HepG2 (cell line): ENCODE results near the gene CAPZB. TPM values are rescaled to one million over a fixed set of nuclear protein-coding genes. Genes with fewer than 3 reads are reported as not detected.

Source experiments
- DMTF1 ChIP-seq: sonication (generic); formaldehyde crosslinking; IDR thresholded peaks from 2 replicates; pipeline ENCODE4 v1.4.0; 2020; ENCODE audit warnings: mild to moderate bottlenecking, missing genetic modification reagents
- EP300 ChIP-seq, 3 experiments: sonication (generic) in 1 of 3; formaldehyde crosslinking in 1 of 3; IDR thresholded peaks; 2 replicates each; pipeline versions ENCODE4 v1.5.1 to v1.6.1; 2011 to 2020; ENCODE audit warnings: low read depth in 2 of 3, low read length in 2 of 3, borderline replicate concordance in 1 of 3, improper control_type of control experiment in 1 of 3, mild to moderate bottlenecking in 1 of 3, missing genetic modification reagents in 1 of 3, moderate library complexity in 1 of 3
- JDP2 ChIP-seq: sonication (generic); formaldehyde crosslinking; IDR thresholded peaks from 2 replicates; pipeline ENCODE4 v1.8.1; 2022; ENCODE audit warnings: missing genetic modification reagents, borderline replicate concordance
- JUNB ChIP-seq: sonication (generic); formaldehyde crosslinking; IDR thresholded peaks from 2 replicates; pipeline ENCODE4 v1.8.0; 2022; ENCODE audit warnings: missing genetic modification reagents, mild to moderate bottlenecking, borderline replicate concordance
- MTA1 ChIP-seq: sonication (generic); formaldehyde crosslinking; IDR thresholded peaks from 2 replicates; pipeline ENCODE4 v1.4.0; 2020; ENCODE audit warnings: missing genetic modification reagents, mild to moderate bottlenecking, borderline replicate concordance
- NONO ChIP-seq, 2 experiments: fragments of 450-650 bp in 1 of 2; sonication (generic) in 1 of 2; formaldehyde crosslinking in 1 of 2; IDR thresholded peaks in 1 of 2; conservative IDR thresholded peaks in 1 of 2; 2 replicates each; pipeline versions ENCODE4 v1.6.1 to v1.8.0; 2017 to 2022; ENCODE audit warnings: mild to moderate bottlenecking in 1 of 2, missing genetic modification reagents in 1 of 2, moderate library complexity in 1 of 2
- NR0B2 ChIP-seq: sonication (generic); formaldehyde crosslinking; IDR thresholded peaks from 2 replicates; pipeline ENCODE4 v1.4.0; 2020; ENCODE audit warnings: mild to moderate bottlenecking, missing genetic modification reagents
- PPARG ChIP-seq: conservative IDR thresholded peaks from 2 replicates; pipeline ENCODE4 v1.6.1; 2016; ENCODE audit warnings: missing biosample characterization, missing genetic modification reagents
- REXO4 ChIP-seq: sonication (generic); formaldehyde crosslinking; IDR thresholded peaks from 2 replicates; pipeline ENCODE4 v1.8.0; 2022; ENCODE audit warnings: missing genetic modification reagents, mild to moderate bottlenecking, borderline replicate concordance
- RXRB ChIP-seq: IDR thresholded peaks from 2 replicates; pipeline ENCODE4 v1.6.1; 2016; ENCODE audit warnings: borderline replicate concordance, missing genetic modification reagents, missing compliant biosample characterization
- SKIL ChIP-seq: sonication (generic); formaldehyde crosslinking; IDR thresholded peaks from 2 replicates; pipeline ENCODE4 v1.8.0; 2022; ENCODE audit warnings: missing genetic modification reagents, mild to moderate bottlenecking, moderate library complexity, borderline replicate concordance
- THAP8 ChIP-seq: sonication (generic); formaldehyde crosslinking; IDR thresholded peaks from 2 replicates; pipeline ENCODE4 v1.5.1; 2020; ENCODE audit warnings: missing genetic modification reagents, mild to moderate bottlenecking, borderline replicate concordance
- ZFP90 ChIP-seq: sonication (generic); formaldehyde crosslinking; IDR thresholded peaks from 2 replicates; pipeline ENCODE4 v1.8.0; 2022; ENCODE audit warnings: missing genetic modification reagents, mild to moderate bottlenecking, inconsistent platforms, borderline replicate concordance
- ZMYM4 ChIP-seq: sonication (generic); formaldehyde crosslinking; IDR thresholded peaks from 2 replicates; pipeline ENCODE4 v1.8.1; 2023; ENCODE audit warnings: mild to moderate bottlenecking, missing genetic modification reagents
- ZNF136 ChIP-seq: sonication (generic); formaldehyde crosslinking; IDR thresholded peaks from 2 replicates; pipeline ENCODE4 v1.8.1; 2022; ENCODE audit warnings: low read depth, mild to moderate bottlenecking, moderate library complexity, missing genetic modification reagents
- ZNF333 ChIP-seq: sonication (generic); formaldehyde crosslinking; IDR thresholded peaks from 2 replicates; pipeline ENCODE4 v1.4.0; 2020; ENCODE audit warnings: mild to moderate bottlenecking, missing genetic modification reagents, borderline replicate concordance
- ZNF382 ChIP-seq: sonication (generic); formaldehyde crosslinking; IDR thresholded peaks from 2 replicates; pipeline ENCODE4 v1.5.0; 2020; ENCODE audit warnings: missing genetic modification reagents, mild to moderate bottlenecking, borderline replicate concordance
- ZNF496 ChIP-seq: sonication (generic); formaldehyde crosslinking; IDR thresholded peaks from 2 replicates; pipeline ENCODE4 v1.8.1; 2023; ENCODE audit warnings: mild to moderate bottlenecking, moderate library complexity, missing genetic modification reagents; ENCODE audit not compliant: insufficient replicate concordance
- ZNF546 ChIP-seq: sonication (generic); formaldehyde crosslinking; conservative IDR thresholded peaks from 2 replicates; pipeline ENCODE4 v1.8.1; 2023; ENCODE audit warnings: mild to moderate bottlenecking, missing genetic modification reagents
- ZNF558 ChIP-seq: sonication (generic); formaldehyde crosslinking; IDR thresholded peaks from 2 replicates; pipeline ENCODE4 v1.9.0; 2022; ENCODE audit warnings: mild to moderate bottlenecking, missing genetic modification reagents, borderline replicate concordance
- ZNF883 ChIP-seq: sonication (generic); formaldehyde crosslinking; IDR thresholded peaks from 2 replicates; pipeline ENCODE4 v1.5.1; 2020; ENCODE audit warnings: mild to moderate bottlenecking, missing genetic modification reagents; ENCODE audit errors: not compliant biosample characterization
- polyA plus RNA-seq, 8 experiments: library from polyadenylated mRNA; depleted of rRNA in 3 of 8; stranded (reverse) in 7 of 8; unstranded in 1 of 8; fragments of >200 nt; fragmentation: Illumina TruSeq in 4 of 8; extraction: Trizol in 4 of 8; gene quantifications; 2 replicates each; pipeline versions ENCODE4 v1.2.1 to v1.2.3, GENCODE V29; 2011 to 2016; ENCODE audit warnings: low read depth in 4 of 8, missing spikeins in 1 of 8, mixed read lengths in 1 of 8; ENCODE audit not compliant: insufficient read depth in 1 of 8
- total RNA-seq, 5 experiments: library from RNA; depleted of rRNA; stranded (reverse); fragments of >200 nt; fragmentation: Illumina TruSeq; extraction: Trizol; gene quantifications; 2 replicates each; pipeline ENCODE4 v1.2.3, GENCODE V29; 2016; ENCODE audit warnings: low read depth in 1 of 5

Gene CAPZB
- total and polyA plus RNA-seq, 2 of the 13 experiments (the other 11 are each of a cell fraction or from before 2014, with no cell fraction given): 58.9 to 76.9 TPM

GRCh38 chr1:19409477-19410341 is 75.6 kb downstream of the CAPZB start (continued):
- TF ChIP-seq DMTF1 (no peak), ZNF136 (CRISPR knock-in tag) (no peak), ZNF382 (no peak), ZNF883 (no peak), SKIL (CRISPR knock-in tag) (no peak), EP300 (IDR thresholded peaks at IDR 0.05; ENCODE audit: low read depth in 2 of 2, low read length in 2 of 2) (peak in 1 of 2 experiments; percentile 95; a peak in 2 of 4 replicates), EP300 (CRISPR knock-in tag; IDR thresholded peaks at IDR 0.05; ENCODE audit: borderline replicate concordance) (peak; percentile 84), ZFP90 (CRISPR knock-in tag) (no peak), ZNF546 (CRISPR knock-in tag) (no peak), THAP8 (CRISPR knock-in tag) (no peak), JDP2 (CRISPR knock-in tag) (no peak), MTA1 (CRISPR knock-in tag) (no peak), NR0B2 (CRISPR knock-in tag) (no peak), ZNF558 (no peak), NONO (IDR thresholded peaks at IDR 0.05) (no peak), NONO (CRISPR knock-in tag; conservative IDR thresholded peaks at IDR 0.05) (no peak), ZMYM4 (CRISPR knock-in tag) (no peak), RXRB (CRISPR knock-in tag) (no peak), ZNF496 (CRISPR knock-in tag) (no peak), REXO4 (CRISPR knock-in tag) (no peak), PPARG (CRISPR knock-in tag) (0 out of 2 replicates have a peak, but pooled peaks have one; percentile 24), ZNF333 (CRISPR knock-in tag) (no peak), JUNB (no peak)
